HepG2 (cell line): ENCODE measurements around the gene LCE3E. TPM values are rescaled to one million over a fixed set of nuclear protein-coding genes. Genes with fewer than 3 reads are reported as not detected.
A peak's percentile ranks its signal among the peaks of the same experiment; 100 is the strongest.

Experiments
- ATAC-seq: fragments of 200-7000 bp; cut with Tn5 transposase; 3 replicates; pipeline ENCODE4 v1.9.1; 2020; ENCODE audit warnings: mild to moderate bottlenecking, moderate library complexity
- BruUV-seq: library from RNA; stranded (reverse); fragments of 400-500 nt; replicated peaks from 2 replicates; lab custom pipeline; 2021; lab: Mats Ljungman, UMichigan
- CTCF ChIA-PET: fragments of 300-600 bp; formaldehyde crosslinking; extraction: SDS; loops from one replicate; lab custom pipeline; 2021; ENCODE audit warnings: low total read pairs, inconsistent platforms, low intra/inter-chr PET ratio; lab: Yijun Ruan, JAX
- POLR2A ChIA-PET: fragments of 350-600 bp; sonication (Branson Sonifier 250); formaldehyde crosslinking; loops from one replicate; lab custom pipeline; 2020; ENCODE audit warnings: antibody characterized with exemption, inconsistent platforms; lab: Yijun Ruan, JAX
- DNase-seq: peaks from one replicate; pipeline ENCODE4 v3.0.0-alpha.2; 2015; ENCODE audit warnings: low spot score
- FAIRE-seq: peaks from 3 replicates; lab custom pipeline; 2011; peaks lifted over from hg19 to GRCh38; lab: Jason Lieb, UNC
- H2AFZ ChIP-seq: one replicate; pipeline ENCODE4 v1.6.1; 2011; ENCODE audit warnings: low read length, inconsistent platforms
- H3K27ac ChIP-seq: fragments of 300-600 bp; 3 replicates; pipeline ENCODE4 v1.8.0; 2011; ENCODE audit warnings: mixed run types, mild to moderate bottlenecking, mixed read lengths, low read length, inconsistent platforms; ENCODE audit not compliant: insufficient read depth; ENCODE audit errors: extremely low read length
- H3K27me3 ChIP-seq, 2 experiments: fragments of 200-600 bp in 1 of 2; 2 replicates in 1 of 2; 3 replicates in 1 of 2; pipeline versions ENCODE4 v1.6.0 to v1.8.0; 2011; ENCODE audit warnings: low read length in 2 of 2, mild to moderate bottlenecking in 2 of 2, moderate library complexity in 2 of 2, inconsistent platforms in 1 of 2; ENCODE audit not compliant: insufficient read depth in 2 of 2, control insufficient read depth in 1 of 2
- H3K36me3 ChIP-seq, 2 experiments: fragments of 200-600 bp in 1 of 2; replicated peaks in 1 of 2; 2 replicates in 1 of 2; 3 replicates in 1 of 2; pipeline versions ENCODE4 v1.5.1 to v1.8.0; 2011; ENCODE audit warnings: low read length in 2 of 2, inconsistent platforms in 1 of 2; ENCODE audit not compliant: insufficient read depth in 2 of 2, control insufficient read depth in 1 of 2
- H3K4me1 ChIP-seq: 2 replicates; pipeline ENCODE4 v1.5.1; 2012; ENCODE audit warnings: low read length, inconsistent platforms; ENCODE audit not compliant: insufficient read depth
- H3K4me2 ChIP-seq: 2 replicates; pipeline ENCODE4 v1.6.0; 2011; ENCODE audit warnings: low read depth, low read length, inconsistent platforms
- H3K4me3 ChIP-seq, 3 experiments: fragments of 200-600 bp in 1 of 3; sonication (generic), shearing (Covaris generic) in 1 of 3; replicated peaks in 1 of 3; 2 replicates each; pipeline ENCODE4 v1.5.1; 2011 to 2016; ENCODE audit warnings: low read length in 3 of 3, inconsistent platforms in 2 of 3, low read depth in 2 of 3, mild to moderate bottlenecking in 2 of 3, control low read depth in 1 of 3, mixed read lengths in 1 of 3; ENCODE audit not compliant: insufficient read depth in 1 of 3
- H3K79me2 ChIP-seq: one replicate; pipeline ENCODE4 v1.6.1; 2011; ENCODE audit warnings: low read length, inconsistent platforms; ENCODE audit not compliant: insufficient read depth
- H3K9ac ChIP-seq: 2 replicates; pipeline ENCODE4 v1.6.0; 2011; ENCODE audit warnings: mild to moderate bottlenecking, low read depth, low read length, inconsistent platforms; ENCODE audit not compliant: insufficient read depth
- H3K9me3 ChIP-seq: 2 replicates; pipeline ENCODE4 v1.5.1; 2012; ENCODE audit warnings: mild to moderate bottlenecking, low read length
- H4K20me1 ChIP-seq: 2 replicates; pipeline ENCODE4 v1.6.0; 2011; ENCODE audit warnings: inconsistent platforms, mild to moderate bottlenecking, low read length, moderate library complexity; ENCODE audit not compliant: insufficient read depth
- CEBPB ChIP-seq: IDR thresholded peaks from 2 replicates; pipeline ENCODE4 v1.6.1; 2011; ENCODE audit warnings: low read depth, low read length, improper control_type of control experiment, borderline replicate concordance
- CEBPG ChIP-seq: IDR thresholded peaks from 2 replicates; pipeline ENCODE4 v1.6.1; 2016
- FOXP1 ChIP-seq, 2 experiments: fragments of 450-650 bp in 1 of 2; IDR thresholded peaks; 2 replicates each; pipeline ENCODE4 v1.6.1; 2017 to 2018; ENCODE audit warnings: antibody characterized with exemption in 1 of 2
- HDAC6 ChIP-seq: fragments of 200-600 bp; sonication (generic); IDR thresholded peaks from 2 replicates; pipeline ENCODE4 v1.7.0; 2017; ENCODE audit warnings: mild to moderate bottlenecking, antibody characterized with exemption, low read length, low read depth
- HOXA5 ChIP-seq: sonication (generic); formaldehyde crosslinking; IDR thresholded peaks from 2 replicates; pipeline ENCODE4 v1.4.0; 2020; ENCODE audit warnings: missing genetic modification reagents
- MAFF ChIP-seq: IDR thresholded peaks from 2 replicates; pipeline ENCODE4 v1.6.1; 2011; ENCODE audit warnings: low read depth, low read length, improper control_type of control experiment
- PAWR ChIP-seq: sonication (generic); formaldehyde crosslinking; IDR thresholded peaks from 2 replicates; pipeline ENCODE4 v1.4.0; 2020; ENCODE audit warnings: missing genetic modification reagents, mild to moderate bottlenecking, borderline replicate concordance
- PRPF4 ChIP-seq: fragments of 200-400 bp; formaldehyde crosslinking; IDR thresholded peaks from 2 replicates; pipeline ENCODE4 v1.6.1; 2016; ENCODE audit warnings: low read length, low read depth; ENCODE audit not compliant: poor library complexity, severe bottlenecking
- SAFB2 ChIP-seq: sonication (generic); formaldehyde crosslinking; IDR thresholded peaks from 2 replicates; pipeline ENCODE4 v1.5.1; 2020; ENCODE audit warnings: missing genetic modification reagents, low read depth, mild to moderate bottlenecking, borderline replicate concordance
- TCF7 ChIP-seq: sonication (generic); IDR thresholded peaks from 2 replicates; pipeline ENCODE4 v1.6.1; 2016; ENCODE audit warnings: antibody characterized with exemption, low read depth
- ZNF367 ChIP-seq: sonication (generic); formaldehyde crosslinking; IDR thresholded peaks from 2 replicates; pipeline ENCODE4 v1.4.0; 2020; ENCODE audit warnings: missing genetic modification reagents, borderline replicate concordance
- ZNF839 ChIP-seq: sonication (generic); formaldehyde crosslinking; IDR thresholded peaks from 2 replicates; pipeline ENCODE4 v1.4.0; 2020; ENCODE audit warnings: missing genetic modification reagents, mild to moderate bottlenecking, borderline replicate concordance
- ZSCAN22 ChIP-seq: sonication (generic); formaldehyde crosslinking; IDR thresholded peaks from 2 replicates; pipeline ENCODE4 v1.4.0; 2020; ENCODE audit warnings: mild to moderate bottlenecking, missing genetic modification reagents
- WGBS: methylation state at CpG from one replicate; pipeline ENCODE4 v1.1.6; 2017; ENCODE audit warnings: low lambda C conversion rate; 5-methylcytosine and 5-hydroxymethylcytosine counted together
- in situ Hi-C: cut with HindIII; loops from 2 replicates; pipeline ENCODE4 v1.10.0; 2017; ENCODE audit warnings: low pct_unique_long_range_greater_than_20kb; ENCODE audit not compliant: extremely low pct_ligation_motif_present
- intact Hi-C: fragments of 100-400 bp; cut with micrococcal nuclease; formaldehyde crosslinking; loops from one replicate; pipeline ENCODE4 v1.10.0; 2022; ENCODE audit not compliant: unreplicated experiment
- polyA plus RNA-seq, 8 experiments: library from polyadenylated mRNA; depleted of rRNA in 3 of 8; stranded (reverse) in 7 of 8; unstranded in 1 of 8; fragments of >200 nt; fragmentation: Illumina TruSeq in 4 of 8; extraction: Trizol in 4 of 8; gene quantifications; 2 replicates each; pipeline versions ENCODE4 v1.2.1 to v1.2.3, GENCODE V29; 2011 to 2016; ENCODE audit warnings: low read depth in 4 of 8, missing spikeins in 1 of 8, mixed read lengths in 1 of 8; ENCODE audit not compliant: insufficient read depth in 1 of 8
- total RNA-seq, 5 experiments: library from RNA; depleted of rRNA; stranded (reverse); fragments of >200 nt; fragmentation: Illumina TruSeq; extraction: Trizol; gene quantifications; 2 replicates each; pipeline ENCODE4 v1.2.3, GENCODE V29; 2016; ENCODE audit warnings: low read depth in 1 of 5
- TF ChIP-seq, protein P1 (sequence below): conservative IDR thresholded peaks from 2 replicates; pipeline ENCODE4 v1.6.1; 2018; ENCODE audit warnings: missing genetic modification reagents

LCE3E gene
- total and polyA plus RNA-seq, 2 of the 13 experiments (the other 11 are each of a cell fraction or from before 2014, with no cell fraction given): not detected

DNA sequence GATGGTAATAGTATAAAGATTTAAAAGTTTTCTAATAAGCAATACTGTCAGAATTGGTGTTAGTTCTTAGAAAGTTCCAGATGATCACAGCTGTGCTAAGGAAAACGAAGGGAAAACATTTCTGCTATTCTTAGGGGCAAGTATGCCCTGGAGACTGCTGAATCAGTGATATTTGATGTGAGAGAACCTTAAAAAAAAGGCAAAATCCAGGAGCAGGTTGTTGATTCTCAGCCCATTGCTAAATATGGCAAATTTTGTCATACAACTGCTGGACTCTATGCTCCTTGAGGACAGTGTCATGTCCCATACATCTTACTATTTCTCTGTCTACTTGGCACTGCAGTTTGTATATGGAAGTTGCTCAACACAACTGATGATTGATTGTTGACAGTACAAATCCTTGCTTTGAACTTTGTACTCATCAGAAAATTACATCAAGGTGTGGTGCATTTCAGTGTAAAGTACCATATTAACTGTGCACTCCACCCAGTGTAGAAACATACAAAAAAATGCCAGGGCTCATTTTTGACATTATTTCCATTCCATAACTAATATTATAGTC lies 41.4 kb downstream of the LCE3E start (continued):
- TF ChIP-seq TCF7 (no peak), FOXP1 (IDR thresholded peaks at IDR 0.05) (no peak), FOXP1 (CRISPR knock-in tag; IDR thresholded peaks at IDR 0.05) (peak; percentile 36; the same call in 1 of the 2 replicates), HDAC6 (no peak), PRPF4 (no peak), HOXA5 (CRISPR knock-in tag) (peak; percentile 70; the same call in 1 of the 2 replicates), ZSCAN22 (CRISPR knock-in tag) (no peak), CEBPB (peak; percentile 71; the same call in 1 of the 2 replicates)
- TF ChIP-seq, all 625 proteins: peak for 13

DNA sequence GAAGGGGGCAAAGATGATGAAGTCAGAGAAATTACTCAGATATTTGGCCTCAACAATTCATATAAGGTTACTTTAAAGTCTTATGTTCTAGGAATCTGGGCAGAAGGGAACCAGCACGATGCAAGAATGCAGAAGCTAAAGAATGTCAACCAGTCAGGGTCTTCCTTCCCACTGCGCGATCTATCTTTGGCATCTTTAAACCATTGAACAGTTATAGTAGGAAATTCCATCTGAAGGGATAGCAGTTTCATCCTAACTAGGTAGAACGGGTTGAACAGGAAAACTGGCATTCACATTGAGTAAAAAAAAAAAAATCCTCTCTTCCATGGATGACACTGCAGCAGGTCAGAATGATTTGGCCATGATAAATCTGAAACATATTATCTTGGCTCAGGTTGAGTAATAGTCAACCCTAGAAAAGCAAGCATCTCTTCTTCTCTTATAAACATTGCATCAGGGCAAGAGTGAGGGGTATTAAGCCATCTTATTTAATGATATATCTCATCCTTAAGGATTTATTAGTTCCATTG lies 46.0 kb downstream of the LCE3E start:
- intact Hi-C loops: no loop called here
- Histone ChIP-seq H3K9me3 (no peaks in the 10 kb centered on the region), H4K20me1 (no peaks in the 10 kb centered on the region), H3K27ac (no peak overlapping the region), H3K36me3 (no peaks in the 10 kb centered on the region), H3K4me2 (no peak overlapping the region), H3K27me3 (peaks cover 2 to 9% of the 10 kb centered on the region in 2 experiments; a peak in 3 of 5 replicates), H3K9ac (no peak overlapping the region), H3K4me3 (no peak overlapping the region), H3K79me2 (no peaks in the 10 kb centered on the region), H2AFZ (no peak overlapping the region), H3K4me1 (no peaks in the 10 kb centered on the region)
- POLR2A ChIA-PET: no interaction called here
- in situ Hi-C loops: no loop called here
- ATAC-seq (no peak), FAIRE-seq (no peak), DNase-seq (no peak)
- BruUV-seq: no TSS peak
- CTCF ChIA-PET: no interaction called here
- WGBS: 45% methylated on average over 4 of the region's 4 CpGs
- TF ChIP-seq ZNF839 (CRISPR knock-in tag) (no peak), MAFF (no peak), PAWR (no peak), ZNF367 (no peak), SAFB2 (CRISPR knock-in tag) (no peak), CEBPG (no peak)
- TF ChIP-seq, protein P1, sequence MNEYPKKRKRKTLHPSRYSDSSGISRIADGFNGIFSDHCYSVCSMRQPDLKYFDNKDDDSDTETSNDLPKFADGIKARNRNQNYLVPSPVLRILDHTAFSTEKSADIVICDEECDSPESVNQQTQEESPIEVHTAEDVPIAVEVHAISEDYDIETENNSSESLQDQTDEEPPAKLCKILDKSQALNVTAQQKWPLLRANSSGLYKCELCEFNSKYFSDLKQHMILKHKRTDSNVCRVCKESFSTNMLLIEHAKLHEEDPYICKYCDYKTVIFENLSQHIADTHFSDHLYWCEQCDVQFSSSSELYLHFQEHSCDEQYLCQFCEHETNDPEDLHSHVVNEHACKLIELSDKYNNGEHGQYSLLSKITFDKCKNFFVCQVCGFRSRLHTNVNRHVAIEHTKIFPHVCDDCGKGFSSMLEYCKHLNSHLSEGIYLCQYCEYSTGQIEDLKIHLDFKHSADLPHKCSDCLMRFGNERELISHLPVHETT (CRISPR knock-in tag): no peak
